GM21529 (cell line): ENCODE data around the gene ZNF853.

Source experiments
- ATAC-seq: cut with Tn5 transposase; IDR thresholded peaks from one replicate; pipeline ENCODE4 v1.9.1; 2021; ENCODE audit not compliant: unreplicated experiment

Gene ZNF853

DNA sequence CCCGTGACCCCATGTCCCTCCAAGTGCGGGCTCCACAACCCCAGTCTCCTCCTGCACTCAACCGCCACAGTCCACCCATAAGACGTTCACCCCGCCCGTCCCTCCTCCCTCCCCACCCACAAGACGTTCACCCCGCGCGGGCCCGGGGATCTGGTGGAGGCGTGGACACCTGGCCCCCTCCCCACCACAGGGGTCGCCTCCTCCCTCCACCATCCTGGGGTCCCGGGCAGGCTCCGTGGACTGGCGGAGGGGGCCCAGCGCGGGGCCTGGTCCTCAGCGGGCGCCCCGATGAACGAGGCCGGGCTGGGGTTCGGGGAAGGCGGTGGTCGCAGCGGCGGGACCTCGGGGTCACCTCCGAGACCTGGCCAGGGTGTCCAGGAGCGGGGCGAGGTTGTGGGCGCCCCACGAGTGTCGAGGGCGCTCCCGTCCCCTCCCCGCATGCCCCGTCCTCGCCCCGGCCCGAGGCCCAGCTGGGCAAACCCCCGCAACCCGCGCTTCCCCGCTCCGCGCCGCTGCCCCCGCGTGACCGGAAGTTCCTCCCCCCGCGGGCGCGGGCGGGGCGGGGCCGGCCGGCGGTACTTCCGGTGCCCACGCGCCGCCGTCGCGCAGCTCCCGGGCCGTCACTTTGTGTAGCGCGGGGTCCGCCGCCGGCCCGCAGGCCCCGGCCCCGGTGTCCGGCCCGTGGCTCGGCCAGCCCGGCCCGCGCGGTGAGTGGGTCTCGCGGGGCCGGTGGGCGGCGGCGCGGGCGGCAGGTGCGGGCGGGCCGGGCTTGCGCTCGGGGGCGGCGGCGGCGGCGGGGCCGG lies 21.5 kb downstream of the ZNF853 start, which contains the start of gene ZNF316:
Gene ZNF316 (plus strand): TSS at position 578 of the 803 bp plus-strand sequence. CDS start 5,092 bp downstream, outside the sequence.
- peak; percentile 58 for ATAC-seq

- ATAC-seq = peak; percentile 84
Measured at GRCh38 chr7:6637544-6638229, 22.3 kb downstream of the ZNF853 start.

- ATAC-seq = no peak
Measured at GRCh38 chr7:6639032-6639431, 23.6 kb downstream of the ZNF853 start.

DNA sequence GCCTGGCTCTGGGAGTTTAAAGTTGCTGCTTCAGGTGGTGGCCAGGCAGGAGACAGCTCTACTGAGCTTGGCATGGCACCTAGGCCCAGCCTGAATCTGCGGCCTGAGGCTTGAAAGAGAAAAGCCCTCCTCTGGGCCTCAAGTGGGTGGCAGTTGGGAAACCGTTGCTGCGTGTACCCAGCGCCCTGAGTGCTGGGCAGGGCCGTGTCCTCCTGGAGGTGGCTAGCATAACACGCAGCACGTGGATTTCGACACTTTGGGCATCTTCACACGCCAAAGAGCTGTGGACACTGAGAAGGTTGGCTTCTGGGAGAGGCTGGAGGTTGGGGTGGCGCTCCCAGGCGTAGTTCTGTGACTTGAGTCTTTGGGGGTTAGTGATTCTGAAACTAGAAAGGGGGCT lies 24.2 kb downstream of the ZNF853 start:
- no peak for ATAC-seq

DNA sequence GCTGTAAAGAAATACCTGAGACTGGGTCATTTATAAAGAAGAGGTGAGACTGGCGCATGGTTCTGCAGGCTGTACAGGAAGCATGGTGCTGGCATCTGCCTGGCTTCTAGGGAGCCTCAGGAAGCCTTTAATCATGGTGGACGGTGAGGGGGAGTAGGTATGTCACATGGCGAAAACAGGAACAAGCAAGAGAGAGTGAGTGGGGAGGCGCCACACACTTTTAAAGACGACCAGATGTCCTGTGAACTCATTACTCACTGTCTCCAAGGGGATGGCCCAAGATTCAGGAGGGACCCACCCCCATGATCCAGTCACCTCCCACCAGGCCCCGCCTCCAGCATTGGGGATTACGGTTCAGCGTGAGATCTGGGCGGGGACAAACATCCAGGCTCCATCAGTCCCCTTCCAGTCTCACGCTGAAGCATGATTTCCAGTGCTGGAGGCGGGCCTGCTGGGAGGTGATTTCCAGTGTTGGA lies 24.9 kb downstream of the ZNF853 start:
- ATAC-seq = no peak

DNA sequence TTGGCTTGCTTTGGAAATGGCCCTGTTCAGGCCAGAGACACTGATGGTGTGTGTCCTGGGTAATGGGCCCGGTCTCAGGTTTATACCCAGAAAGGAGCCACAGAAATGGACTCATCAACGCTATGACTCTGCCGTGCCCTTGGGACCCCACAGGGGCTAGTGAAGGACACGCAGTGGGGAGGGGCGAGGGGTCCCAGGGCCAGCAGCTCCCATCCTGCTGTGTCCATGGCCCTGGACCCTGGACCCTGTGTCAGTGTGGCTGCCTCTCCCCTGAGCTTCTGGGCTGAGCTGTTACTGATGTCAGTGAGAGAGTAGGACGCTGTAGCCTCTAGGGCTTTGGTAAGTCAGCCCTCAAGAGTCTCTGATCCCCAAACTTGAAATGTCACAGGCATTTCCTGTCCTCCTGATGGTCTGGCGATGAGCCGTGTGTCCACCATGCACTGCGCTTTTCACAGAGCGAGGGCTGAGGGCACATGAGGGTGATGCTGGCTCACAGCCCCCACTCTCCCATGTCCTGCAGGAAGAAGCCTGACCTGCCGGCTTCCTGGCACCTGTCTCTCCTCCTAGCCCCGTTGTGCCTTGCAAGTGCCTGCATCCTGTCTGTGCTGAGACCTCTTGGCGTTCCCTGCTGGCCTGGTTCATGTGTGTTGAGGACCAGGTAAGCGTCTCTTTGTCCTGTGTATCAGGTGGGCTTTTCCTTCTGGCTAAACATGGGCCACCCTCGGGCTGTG lies 26.1 kb downstream of the ZNF853 start:
- no peak for ATAC-seq

GRCh38 chr7:6642239-6642839 lies 26.9 kb downstream of the ZNF853 start:
- no peak for ATAC-seq

DNA sequence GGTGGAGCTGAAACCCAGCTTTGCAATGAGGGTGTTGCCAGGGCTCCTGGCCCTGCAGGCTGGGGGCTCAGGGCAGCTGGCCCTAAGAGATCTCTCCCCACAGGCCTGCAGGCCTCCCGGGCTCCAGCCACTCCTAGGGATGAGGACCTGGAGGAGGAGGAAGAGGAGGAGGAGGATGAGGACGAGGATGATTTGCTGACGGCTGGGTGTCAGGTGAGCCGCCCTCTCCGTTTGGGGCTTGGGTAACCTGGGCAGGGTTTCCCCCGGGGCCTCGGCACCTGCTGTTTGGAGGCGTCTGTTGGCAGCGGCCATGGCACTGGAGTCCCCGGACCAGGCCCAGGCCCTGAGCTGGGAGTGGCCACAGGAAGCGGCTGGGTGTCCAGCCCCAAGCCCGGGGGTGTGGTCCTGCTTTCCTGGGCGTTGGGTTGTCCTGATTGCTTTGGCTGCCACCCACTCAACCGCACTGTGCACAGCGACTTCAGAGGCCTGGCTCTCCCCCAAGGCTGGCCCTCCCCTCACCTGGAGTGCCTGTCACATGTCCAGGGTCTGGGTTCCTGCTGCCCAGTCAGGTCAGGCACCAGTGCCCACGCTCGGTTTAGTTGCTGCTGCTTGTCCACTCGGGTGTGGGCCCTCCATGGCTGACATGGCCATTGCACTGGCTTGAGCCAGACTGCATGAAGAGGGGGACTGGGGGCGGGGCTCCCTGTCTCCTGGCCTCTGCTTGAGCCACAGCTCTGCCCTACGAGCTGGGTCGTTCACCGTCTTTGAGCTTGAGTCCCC lies 27.6 kb downstream of the ZNF853 start:
- ATAC-seq = no peak

DNA sequence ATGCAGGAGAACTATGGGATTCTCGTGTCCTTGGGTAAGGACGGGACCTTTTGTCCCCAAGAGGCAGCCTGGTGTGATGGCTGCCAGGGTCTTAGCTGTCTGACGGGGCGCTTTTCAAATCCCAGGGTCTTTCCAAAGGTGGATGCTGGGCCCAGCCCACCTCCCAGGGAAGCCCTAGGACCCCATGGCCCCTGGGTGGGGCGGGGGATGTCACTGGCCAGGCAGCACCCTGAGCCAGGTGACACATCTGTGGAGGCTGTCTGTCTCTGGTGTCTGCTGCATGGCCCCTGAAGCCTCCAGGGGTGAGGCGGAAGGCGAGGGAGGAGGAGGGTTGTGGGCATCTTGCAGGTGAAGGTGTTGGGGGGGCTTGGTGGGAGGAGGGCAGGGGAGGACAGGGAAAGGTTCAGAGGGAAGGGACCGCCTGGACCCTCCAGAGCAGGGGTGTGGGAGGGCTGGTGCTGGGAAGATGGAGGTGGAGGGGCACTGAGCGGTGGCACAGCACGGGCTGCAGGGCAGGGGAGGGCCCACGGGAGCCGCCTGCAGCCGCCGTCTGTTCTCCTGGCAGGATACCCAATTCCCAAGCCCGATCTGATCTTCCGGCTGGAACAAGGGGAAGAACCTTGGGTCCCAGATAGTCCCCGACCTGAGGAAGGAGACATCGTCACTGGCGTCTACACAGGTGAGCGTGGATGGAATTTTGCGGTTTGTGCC lies 28.7 kb downstream of the ZNF853 start:
- ATAC-seq = no peak

DNA sequence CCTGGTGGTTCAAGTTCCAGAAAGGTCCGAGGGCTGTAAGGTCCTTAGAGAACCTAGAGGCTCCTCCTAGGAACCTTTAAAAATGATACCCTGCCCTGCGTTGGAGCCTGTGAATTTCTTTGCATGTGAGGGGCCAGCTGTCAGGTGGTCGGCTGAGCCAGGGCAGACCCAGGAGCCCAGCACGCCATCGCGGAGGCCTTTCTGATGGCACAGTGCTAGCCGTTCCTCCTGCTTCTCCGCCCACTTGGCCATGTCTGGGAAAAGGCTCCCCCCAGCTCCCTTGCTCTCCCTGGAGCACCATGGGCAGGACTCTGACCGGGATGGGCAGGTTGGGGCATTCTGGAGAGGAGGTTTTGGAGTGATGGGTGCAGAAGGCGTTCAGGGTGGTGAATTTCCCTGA lies 29.3 kb downstream of the ZNF853 start:
- ATAC-seq = no peak

GRCh38 chr7:6646465-6646864 lies 31.1 kb downstream of the ZNF853 start:
- ATAC-seq = no peak

DNA sequence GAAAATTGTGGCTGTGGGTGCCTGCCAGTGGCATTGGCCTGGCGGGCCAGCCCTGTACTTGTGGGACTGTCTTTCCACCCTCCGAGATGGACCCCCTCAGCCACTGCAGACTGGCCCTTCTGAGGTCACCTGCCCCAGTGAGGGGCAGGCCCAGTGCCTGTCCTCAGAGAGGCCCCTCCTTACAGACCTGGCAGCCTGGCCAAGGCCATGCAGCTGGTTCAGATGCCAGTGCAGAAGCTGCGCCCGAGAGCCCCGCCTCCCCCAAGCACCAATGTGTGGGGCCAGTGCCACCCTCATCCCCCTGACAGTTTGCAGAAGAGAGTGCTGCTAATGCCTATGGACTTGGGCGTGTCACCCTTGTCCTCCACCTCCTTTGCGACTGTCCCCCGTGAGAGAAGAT lies 31.7 kb downstream of the ZNF853 start:
- no peak for ATAC-seq

GRCh38 chr7:6647541-6647940 lies 32.1 kb downstream of the ZNF853 start:
- no peak for ATAC-seq

- no peak for ATAC-seq
Measured at GRCh38 chr7:6648066-6648814, 32.8 kb downstream of the ZNF853 start.

- ATAC-seq = no peak
Measured at GRCh38 chr7:6648815-6649104, 33.4 kb downstream of the ZNF853 start.

GRCh38 chr7:6649241-6649961 lies 34.0 kb downstream of the ZNF853 start:
- no peak for ATAC-seq

- no peak for ATAC-seq
Measured at GRCh38 chr7:6650086-6650485, 34.7 kb downstream of the ZNF853 start.

DNA sequence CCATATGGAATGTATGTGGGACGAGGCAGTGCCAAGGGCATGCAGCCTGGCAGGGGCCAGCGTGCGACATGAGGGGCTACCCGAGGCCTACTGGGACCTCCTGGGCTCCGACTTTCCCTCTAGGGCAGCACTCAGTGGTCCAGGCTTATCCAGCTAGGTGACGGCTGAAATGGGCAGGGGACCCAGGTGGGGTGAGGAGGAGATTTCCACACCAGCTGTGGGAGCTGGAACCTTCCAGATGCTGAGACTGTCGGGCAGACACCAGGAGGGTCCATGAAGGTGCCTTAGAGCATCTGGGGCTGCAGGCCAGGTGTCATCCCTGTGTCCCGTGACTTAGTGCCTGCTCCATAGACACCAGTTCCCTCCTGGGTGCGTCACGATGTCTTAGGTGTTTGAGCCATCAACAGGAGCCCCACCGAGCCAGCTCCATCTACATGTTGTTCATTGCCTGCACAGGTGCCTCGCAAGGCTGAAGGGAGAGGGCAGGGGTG lies 35.2 kb downstream of the ZNF853 start:
- no peak for ATAC-seq
